HG03060 (cell line): ENCODE data around the gene TRAPPC3.

ENCODE experiments used
- ATAC-seq: cut with Tn5 transposase; IDR thresholded peaks from one replicate; pipeline ENCODE4 v1.9.1; 2021; ENCODE audit warnings: low read depth, moderate number of reproducible peaks; ENCODE audit not compliant: unreplicated experiment

Gene TRAPPC3

GRCh38 chr1:36128905-36129206 lies 20.4 kb downstream of the TRAPPC3 start:
- ATAC-seq: no peak

GRCh38 chr1:36128126-36128904 lies 21.0 kb downstream of the TRAPPC3 start:
- ATAC-seq: no peak

- no peak for ATAC-seq
Observed at GRCh38 chr1:36126797-36127500, 22.3 kb downstream of the TRAPPC3 start.

- ATAC-seq: no peak
Observed at GRCh38 chr1:36126005-36126716, 23.1 kb downstream of the TRAPPC3 start.

- no peak for ATAC-seq
Observed at GRCh38 chr1:36125129-36125991, 23.9 kb downstream of the TRAPPC3 start, which contains the start of gene COL8A2. COL8A2 (minus strand) TSS chr1:36125222; CDS start chr1:36100242, 24,980 bp downstream.

GRCh38 chr1:36124404-36125128 lies 24.7 kb downstream of the TRAPPC3 start:
- ATAC-seq: no peak

GRCh38 chr1:36123356-36123755 lies 25.9 kb downstream of the TRAPPC3 start:
- no peak for ATAC-seq

- no peak for ATAC-seq
Observed at GRCh38 chr1:36122062-36123030, 26.9 kb downstream of the TRAPPC3 start.

GRCh38 chr1:36119456-36119855 lies 29.8 kb downstream of the TRAPPC3 start:
- ATAC-seq: no peak

GRCh38 chr1:36118447-36119204 lies 30.7 kb downstream of the TRAPPC3 start:
- no peak for ATAC-seq

GRCh38 chr1:36116901-36117300 lies 32.4 kb downstream of the TRAPPC3 start:
- no peak for ATAC-seq

- no peak for ATAC-seq
Observed at GRCh38 chr1:36115931-36116330, 33.4 kb downstream of the TRAPPC3 start.

- ATAC-seq: no peak
Observed at GRCh38 chr1:36115200-36115669, 34.1 kb downstream of the TRAPPC3 start.

GRCh38 chr1:36114371-36114770 lies 34.9 kb downstream of the TRAPPC3 start:
- no peak for ATAC-seq

GRCh38 chr1:36112823-36113222 lies 36.5 kb downstream of the TRAPPC3 start:
- no peak for ATAC-seq

GRCh38 chr1:36111151-36111550 lies 38.1 kb downstream of the TRAPPC3 start:
- no peak for ATAC-seq

GRCh38 chr1:36109041-36109679 lies 40.1 kb downstream of the TRAPPC3 start:
- no peak for ATAC-seq
